Ovary (tissue), 3 donors: ENCODE data around the gene IFRD2.

Experiments
- POLR2A ChIP-seq: fragments of 450-650 bp; IDR thresholded peaks from one replicate; pipeline ENCODE4 v1.6.1; 2017; ENCODE audit warnings: antibody characterized with exemption, mild to moderate bottlenecking, moderate library complexity
- TF ChIP-seq, protein P1 (sequence below), 3 donors: fragments of 450-650 bp in 2 of 3; fragments of 200-600 bp in 1 of 3; IDR thresholded peaks; one replicate each; pipeline versions ENCODE4 v1.5.1 to v1.8.0; 2016 to 2022; ENCODE audit warnings: antibody characterized with exemption in 3 of 3, mild to moderate bottlenecking in 1 of 3
- donor health status: DM: no; HTN: no; CAD: no.

DNA sequence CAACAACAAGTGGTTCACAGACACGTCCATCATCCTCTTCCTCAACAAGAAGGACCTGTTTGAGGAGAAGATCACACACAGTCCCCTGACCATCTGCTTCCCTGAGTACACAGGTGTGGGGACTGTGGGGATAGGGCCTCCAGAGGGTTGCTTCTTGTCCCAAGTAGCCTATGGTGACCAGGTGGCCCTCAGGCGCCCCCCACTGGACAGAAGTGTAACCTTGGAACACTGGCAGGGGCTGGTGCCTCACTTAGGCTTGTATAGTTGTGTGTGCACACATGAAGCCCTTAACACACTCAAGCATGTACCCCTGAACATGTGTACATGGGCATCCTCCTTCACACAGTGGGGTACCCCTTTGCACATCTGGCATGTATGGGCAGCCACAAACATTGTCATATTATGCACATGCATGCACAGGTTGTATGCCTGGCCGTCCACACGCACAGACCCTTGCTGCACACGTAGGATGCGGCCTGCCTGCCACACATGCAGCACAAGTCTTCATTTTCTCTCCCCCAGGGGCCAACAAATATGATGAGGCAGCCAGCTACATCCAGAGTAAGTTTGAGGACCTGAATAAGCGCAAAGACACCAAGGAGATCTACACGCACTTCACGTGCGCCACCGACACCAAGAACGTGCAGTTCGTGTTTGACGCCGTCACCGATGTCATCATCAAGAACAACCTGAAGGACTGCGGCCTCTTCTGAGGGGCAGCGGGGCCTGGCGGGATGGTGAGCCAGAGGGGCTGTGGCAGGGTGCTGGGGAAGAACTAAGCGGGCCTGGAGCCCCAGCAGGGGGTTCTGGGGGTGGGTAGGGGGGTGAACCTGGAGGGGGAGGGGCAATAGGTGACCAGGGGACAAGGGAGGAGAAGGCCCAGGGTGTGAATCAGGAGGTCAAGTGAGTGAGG is 35.0 kb downstream of the IFRD2 start:
- TF ChIP-seq, protein P1, sequence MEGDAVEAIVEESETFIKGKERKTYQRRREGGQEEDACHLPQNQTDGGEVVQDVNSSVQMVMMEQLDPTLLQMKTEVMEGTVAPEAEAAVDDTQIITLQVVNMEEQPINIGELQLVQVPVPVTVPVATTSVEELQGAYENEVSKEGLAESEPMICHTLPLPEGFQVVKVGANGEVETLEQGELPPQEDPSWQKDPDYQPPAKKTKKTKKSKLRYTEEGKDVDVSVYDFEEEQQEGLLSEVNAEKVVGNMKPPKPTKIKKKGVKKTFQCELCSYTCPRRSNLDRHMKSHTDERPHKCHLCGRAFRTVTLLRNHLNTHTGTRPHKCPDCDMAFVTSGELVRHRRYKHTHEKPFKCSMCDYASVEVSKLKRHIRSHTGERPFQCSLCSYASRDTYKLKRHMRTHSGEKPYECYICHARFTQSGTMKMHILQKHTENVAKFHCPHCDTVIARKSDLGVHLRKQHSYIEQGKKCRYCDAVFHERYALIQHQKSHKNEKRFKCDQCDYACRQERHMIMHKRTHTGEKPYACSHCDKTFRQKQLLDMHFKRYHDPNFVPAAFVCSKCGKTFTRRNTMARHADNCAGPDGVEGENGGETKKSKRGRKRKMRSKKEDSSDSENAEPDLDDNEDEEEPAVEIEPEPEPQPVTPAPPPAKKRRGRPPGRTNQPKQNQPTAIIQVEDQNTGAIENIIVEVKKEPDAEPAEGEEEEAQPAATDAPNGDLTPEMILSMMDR (IDR thresholded peaks at IDR 0.05), result no peak
- no peak for TF ChIP-seq POLR2A
